Body of pancreas (tissue), 4 donors: ENCODE measurements around the gene CUEDC1.

Experiments
- CTCF ChIP-seq, 7 experiments: fragments of 450-650 bp in 4 of 7; fragments of 200-600 bp in 3 of 7; sonication (generic) in 3 of 7; IDR thresholded peaks; one replicate each; pipeline ENCODE4 v1.5.1; 2016 to 2019; ENCODE audit warnings: antibody characterized with exemption in 7 of 7
- POLR2A ChIP-seq, 3 donors: fragments of 450-650 bp; IDR thresholded peaks; one replicate each; pipeline ENCODE4 v1.6.1; 2016; ENCODE audit warnings: antibody characterized with exemption in 3 of 3, mild to moderate bottlenecking in 2 of 3

- TF ChIP-seq CTCF (IDR thresholded peaks at IDR 0.05) (peak in 5 of 7 experiments; percentile 9 to 53 (median 46)), POLR2A (IDR thresholded peaks at IDR 0.05) (no peak)
Measured at GRCh38 chr17:57834146-57834741, 121.0 kb downstream of the CUEDC1 start.
